Stimulated activated CD8-positive, alpha-beta memory T cell treated with anti-CD3 and anti-CD28 coated beads, Interleukin-2, amount 100 ng/mL, for 48 hours (primary cell): ENCODE data around the gene HOXC10.

Experiments used
- DNase-seq, 2 donors: peaks; one replicate each; pipeline ENCODE4 v3.0.0-alpha.2; 2020; ENCODE audit warnings: low read depth in 2 of 2

Gene HOXC10

DNA sequence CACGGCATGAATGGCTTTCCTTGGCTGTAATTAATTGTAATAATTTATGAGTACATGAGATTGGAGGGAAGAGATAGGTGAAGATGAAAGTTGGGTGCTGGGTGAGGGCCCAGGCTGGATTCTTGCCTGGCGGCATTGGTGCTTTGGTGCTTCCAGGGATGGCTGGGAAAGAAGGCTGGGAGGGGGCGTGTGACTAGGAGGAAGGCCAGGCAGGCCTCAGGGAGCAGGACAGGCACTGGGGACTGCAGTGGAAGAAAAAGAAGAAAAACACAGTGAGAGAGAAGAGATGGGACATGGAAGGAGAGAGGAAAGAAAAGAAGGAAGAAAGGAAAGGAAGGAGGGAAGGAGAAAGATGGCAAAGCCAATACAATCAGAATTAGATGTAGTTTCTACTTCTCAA, 18.7 kb downstream of the HOXC10 start:
- no peak for DNase-seq

DNA sequence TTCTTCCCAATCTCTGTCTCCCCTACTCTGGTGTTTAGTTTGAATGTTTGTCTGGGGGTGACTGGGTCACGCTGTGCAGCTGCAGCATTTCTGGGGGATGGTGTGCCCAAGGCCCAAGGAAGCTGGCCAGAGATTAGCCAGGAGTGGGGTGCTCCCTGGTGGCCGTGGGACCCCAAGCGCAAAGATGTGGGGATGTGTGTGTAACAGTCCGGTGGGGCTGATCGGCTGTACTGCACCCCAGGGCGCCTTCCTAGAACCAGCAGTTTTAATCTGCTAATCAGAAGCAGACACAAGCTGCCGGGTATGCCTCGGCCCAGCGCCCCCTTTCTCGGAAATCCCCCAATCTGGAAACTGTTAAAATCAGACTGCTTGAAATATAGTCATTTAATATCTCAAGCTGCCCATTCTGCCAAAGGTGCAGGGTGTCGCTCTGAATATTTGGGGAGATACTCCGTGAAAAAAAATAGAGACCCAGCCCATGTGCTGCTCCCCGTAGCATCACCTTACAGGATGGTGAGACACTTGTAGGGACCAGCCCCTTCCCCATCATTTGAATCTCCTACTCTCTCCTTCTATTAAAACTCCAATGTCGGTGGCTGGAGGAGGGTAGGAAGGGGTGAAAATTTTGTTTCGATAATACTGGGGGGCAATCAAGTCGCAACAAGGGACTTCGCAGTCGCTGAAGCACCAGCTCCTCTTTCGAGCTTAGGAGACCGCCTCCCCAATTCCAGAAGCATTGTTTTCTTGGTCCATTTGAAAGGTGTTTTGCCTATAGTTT, 19.3 kb downstream of the HOXC10 start:
- DNase-seq, result no peak

DNA sequence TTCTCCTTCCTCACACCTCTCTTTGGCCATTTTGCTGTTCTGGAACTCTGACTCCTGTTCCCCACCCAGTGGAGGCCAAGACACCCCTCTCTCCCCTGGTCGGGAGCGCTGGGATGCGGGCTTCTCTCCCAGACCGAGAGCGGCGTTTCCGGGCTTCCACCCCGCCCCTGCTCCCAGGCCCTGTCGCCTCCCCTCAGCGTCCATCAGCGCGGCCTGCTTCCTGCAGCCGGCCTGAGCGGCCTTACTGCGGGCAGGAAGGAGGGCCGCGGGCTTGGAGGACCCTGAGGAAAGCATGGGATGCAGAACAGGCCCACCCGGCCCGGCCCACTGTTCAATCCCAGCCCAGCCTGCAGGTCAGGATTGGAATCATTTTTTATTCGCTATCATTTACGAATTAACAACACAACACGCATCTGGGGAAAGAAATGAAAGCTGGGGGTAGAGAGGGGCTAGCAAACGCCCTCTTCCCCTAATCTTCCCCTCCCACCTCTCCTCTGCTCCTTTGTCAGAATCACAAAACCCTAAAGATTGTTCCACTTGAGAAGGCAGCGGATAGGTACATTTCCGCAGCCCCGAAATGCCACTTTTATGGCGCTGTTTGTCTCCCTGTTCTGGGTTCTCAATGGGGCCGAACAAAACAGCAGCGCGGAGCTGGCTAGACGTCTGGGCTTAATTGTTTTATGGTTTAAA, 20.0 kb downstream of the HOXC10 start:
- no peak for DNase-seq

DNA sequence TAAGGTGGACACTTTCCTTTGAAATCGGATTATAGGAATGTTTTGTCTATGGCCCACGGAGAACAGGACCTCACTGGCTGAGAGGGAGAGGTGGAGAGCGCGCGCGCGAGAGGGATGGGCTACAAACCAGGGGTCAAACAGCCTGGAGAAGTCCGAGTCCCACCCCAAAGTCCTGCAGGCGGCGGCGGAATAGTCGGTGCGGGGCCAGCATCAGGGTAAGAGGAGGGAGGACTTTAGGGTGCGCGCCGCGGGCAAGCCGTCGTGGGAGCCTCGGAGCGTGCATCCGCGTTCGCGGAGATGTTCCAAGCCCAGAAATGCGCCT, 20.5 kb downstream of the HOXC10 start:
- no peak for DNase-seq

DNA sequence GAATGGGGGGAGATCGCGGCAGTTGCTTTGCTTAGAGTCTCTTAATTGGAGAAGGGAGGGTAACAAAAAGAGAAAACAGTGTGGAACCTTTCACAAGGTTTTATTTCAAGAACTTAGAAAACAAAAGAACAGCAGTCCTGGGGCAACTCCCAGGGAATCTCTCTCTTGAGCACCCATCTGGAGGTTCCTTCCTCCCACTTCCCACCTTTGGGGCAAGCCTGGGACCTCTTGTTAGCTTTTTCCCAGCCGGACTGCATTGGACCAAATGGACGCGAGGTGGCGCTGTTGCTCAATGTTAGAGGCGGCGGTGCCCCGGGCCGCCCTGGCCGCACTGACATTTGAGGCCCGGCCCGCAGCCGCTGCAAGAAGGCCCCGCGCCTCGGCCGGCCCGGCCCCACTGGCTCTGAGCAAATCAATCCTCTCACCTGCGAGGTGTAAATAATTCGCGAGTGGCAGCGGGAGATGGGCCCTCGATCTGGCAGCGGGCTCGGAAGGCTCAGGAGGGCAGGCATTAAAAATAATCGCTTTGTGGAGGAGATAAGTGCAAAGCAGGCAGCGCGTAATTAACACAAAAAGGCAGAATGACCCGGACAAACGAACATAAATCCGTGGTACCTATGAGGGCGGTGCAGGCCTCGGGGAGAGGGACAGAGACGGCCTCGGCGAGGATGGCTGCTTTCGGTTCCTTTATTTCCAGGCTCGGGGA, 21.1 kb downstream of the HOXC10 start:
- peak; percentile 75 to 79 for DNase-seq

DNA sequence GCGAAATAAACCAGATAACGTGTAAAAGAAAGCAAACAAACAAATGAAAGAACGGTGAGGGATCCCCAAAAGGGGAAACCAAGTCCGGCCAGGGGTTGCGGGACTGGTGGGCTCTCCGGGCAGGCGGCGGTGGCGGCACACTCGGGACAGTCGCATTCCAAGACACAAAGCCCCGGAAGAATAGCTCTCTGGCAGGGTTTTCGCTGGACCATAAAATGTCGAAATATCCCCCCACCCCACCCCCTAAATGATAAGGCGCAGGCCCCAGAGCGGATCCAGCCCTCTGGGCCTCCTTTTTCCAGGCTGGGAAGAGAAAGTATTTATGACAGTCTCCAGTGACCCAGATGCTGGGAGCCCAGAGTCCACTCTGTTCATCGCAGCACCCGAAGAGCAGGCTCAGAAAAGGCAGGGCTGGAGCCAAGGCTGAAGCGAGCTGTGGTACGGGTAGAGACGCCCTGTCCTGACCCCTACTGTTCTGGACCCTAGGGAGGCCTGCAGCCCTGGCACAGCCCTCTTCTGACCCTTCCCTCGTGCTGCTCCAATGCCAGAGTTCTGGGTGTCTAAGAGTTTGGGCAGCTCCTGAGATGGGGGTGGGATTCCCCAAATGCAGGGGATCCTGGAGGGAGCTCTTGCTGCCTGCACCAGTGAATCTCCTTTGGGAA, 21.7 kb downstream of the HOXC10 start:
- no peak for DNase-seq

DNA sequence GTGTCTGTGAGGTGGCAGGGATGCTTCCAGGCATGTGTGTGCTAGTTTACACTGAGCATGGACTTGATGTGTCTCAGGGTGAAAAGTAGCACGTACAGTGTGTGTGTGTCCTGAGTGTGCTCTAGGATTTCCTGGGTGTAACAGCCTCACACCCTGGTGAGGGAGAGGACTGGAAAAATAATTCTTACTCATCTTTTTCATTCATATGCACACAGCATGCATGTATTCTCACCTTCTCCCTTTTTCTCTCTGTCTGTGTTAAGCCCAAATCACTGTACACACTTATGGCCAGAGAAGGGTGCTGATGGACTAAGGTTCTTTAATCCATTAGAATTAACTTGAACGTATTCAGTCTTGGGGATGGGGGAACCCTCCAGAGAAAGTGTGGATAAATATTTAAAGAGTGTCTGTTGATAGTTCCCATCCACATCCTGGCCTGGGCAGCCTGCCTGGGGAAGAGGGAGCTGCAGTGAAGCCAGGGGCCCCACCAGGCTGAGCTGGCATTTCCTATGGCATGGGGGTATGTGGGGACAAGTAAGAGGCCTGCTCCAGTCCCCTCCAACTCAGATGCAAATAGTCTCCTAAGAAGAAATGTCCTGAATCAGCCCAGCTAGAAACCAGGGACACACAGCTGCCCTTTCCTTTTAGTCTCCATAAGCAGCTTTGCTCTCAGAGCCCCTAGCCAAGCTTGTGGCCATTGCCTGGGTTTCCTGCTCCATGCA, 22.8 kb downstream of the HOXC10 start:
- no peak for DNase-seq

DNA sequence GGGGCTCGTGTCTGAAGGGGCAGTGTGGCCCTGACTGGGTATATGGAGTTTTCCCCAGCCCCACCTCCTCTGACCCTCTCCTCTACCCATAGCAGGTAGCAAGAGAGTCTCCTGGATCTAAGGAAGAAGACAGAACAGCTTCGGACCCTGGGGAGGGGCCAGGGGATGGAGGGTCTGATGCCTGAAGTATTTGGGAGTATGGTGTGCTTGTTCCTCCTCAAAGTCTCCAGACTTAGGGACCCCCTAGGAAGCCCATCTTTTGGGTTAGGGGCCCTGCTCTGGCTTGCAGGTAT, 23.3 kb downstream of the HOXC10 start:
- no peak for DNase-seq

DNA sequence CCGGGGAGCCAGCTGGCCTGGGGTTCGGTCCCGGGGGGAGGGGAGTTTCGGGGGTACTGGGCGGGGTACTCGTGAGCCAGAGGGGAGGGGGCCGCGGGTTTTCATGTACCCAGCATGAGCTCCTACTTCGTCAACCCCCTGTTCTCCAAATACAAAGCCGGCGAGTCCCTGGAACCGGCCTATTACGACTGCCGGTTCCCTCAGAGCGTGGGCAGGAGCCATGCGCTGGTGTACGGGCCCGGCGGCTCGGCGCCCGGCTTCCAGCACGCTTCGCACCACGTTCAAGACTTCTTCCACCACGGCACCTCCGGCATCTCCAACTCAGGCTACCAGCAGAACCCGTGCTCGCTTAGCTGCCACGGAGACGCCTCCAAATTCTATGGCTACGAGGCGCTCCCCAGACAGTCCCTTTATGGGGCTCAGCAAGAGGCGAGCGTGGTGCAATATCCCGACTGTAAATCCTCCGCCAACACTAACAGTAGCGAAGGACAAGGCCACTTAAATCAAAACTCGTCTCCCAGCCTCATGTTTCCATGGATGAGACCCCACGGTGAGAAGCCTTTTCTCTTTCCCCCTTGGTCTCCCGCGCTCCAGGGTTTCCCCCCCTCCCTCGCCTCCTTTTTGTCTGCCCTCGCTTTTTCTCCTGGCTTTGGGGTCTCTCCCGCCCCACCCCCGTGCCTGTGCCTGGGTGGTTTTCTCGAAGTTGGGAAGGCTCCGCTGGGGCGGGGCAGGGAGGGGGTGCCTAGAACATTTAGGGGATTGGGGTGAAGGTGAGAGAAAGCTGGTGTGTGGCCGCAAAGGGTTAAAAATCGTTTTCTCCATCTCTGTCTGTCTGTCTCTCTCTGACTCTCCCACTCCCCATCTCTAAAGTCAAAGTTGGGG, 24.5 kb downstream of the HOXC10 start:
- DNase-seq, result no peak

DNA sequence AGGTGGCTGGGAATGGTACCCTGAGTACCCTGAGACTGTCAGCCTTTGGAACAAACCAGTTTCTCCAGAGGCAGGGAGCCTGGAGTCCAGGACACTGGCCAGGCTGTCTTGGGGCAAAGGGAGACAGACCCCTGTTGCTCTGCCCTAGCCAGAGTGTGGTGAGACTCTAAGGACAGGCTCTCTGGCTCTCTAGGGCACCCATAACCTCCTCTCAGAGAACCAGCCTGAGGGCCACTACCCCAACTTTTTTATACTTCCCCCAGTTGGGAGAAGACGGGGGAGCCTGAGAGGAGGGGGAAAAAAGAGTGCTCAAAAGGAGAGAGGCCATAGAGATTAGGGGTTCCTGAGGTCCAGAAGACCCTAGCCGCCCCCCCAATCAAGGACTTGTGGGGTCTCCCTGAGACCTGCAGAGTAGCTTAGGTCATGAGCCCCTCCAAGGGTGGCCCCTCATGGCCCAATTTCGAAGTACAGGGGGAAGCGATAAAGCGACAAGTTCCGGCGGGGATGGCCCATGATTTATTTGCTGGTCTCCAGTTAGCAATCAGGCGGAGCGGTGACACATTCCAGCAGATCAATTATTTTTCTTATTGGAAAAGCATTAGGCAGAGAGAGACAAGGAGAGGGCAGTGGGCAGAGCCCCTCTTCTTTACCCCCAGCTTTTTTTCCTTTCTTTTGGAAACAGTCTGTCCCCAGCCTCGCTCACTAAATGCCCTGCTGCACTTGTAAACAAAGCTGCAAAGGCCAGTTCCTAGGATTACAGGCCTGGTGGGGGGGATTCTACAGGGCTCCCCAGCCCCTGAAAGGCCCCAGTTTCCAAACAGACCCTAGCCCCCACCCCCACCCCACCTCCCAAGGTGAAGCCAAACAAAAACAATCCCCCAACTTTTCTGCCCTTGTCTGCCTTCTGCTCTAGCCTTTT, 25.4 kb downstream of the HOXC10 start:
- no peak for DNase-seq

DNA sequence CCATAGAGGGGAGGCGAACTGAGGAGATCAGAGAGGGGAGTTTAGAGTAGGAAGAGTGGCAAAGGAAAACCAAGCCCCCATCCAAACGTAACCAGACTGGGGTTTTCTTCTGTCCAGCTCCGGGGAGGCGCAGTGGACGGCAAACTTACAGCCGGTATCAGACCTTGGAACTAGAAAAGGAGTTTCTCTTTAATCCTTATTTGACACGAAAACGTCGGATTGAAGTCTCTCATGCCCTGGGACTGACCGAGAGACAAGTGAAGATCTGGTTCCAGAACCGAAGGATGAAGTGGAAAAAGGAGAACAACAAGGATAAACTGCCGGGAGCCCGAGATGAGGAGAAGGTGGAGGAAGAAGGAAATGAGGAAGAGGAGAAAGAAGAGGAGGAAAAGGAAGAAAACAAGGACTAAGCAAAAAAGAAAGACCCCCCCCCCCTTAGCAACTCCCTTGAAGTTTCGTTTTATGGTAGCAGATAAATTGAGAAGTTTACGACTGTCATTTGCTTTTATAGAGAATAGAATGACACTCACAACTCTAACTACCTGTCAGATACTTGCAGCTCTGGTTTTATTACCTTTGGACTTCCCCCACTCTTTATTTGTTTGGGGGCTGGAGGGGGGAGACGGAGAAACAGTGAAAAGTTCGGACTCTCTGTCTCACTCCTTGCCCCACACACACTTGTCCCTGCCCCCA, 26.2 kb downstream of the HOXC10 start:
- DNase-seq, result no peak

DNA sequence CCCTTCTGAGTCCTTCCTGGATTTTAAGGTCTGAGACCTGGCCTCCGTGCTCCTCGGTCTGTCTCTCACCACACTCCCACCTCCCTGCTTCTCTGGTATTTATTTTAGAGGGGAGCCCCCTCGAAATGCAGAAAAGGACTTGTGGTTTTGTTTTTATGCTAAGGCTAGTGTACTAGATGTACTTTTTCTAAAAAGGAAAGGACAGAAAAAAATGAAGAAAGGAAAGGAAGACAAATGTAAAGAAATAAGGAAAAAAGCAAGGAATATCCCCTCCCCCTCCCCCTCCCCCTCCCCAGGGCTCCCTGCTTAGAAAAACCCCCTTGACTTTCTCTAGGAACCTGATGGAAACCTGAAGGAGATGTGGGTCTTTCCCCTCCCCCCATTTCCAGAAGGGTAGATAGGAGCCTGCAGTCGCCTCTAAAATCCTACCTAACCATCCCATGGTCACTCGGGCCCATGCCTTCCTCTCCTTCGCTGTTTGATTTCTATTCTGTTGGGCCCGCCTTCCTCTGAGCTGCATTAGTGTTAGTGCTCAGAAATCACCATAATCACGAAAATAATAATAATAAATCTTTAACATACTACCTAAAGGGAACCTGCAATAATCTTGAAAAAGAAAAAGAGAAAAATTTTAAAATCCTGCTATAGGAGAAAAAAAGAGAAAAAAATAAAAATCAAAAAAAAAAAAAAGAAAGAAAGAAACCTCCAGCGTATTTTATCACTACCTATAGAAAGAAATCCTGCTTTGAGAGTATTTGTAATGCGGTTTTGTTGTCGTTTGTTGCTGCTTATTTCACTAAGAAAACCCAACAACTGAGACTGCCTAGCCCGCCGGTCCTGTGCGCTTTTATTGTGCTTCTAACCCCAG, 27.0 kb downstream of the HOXC10 start:
- no peak for DNase-seq

DNA sequence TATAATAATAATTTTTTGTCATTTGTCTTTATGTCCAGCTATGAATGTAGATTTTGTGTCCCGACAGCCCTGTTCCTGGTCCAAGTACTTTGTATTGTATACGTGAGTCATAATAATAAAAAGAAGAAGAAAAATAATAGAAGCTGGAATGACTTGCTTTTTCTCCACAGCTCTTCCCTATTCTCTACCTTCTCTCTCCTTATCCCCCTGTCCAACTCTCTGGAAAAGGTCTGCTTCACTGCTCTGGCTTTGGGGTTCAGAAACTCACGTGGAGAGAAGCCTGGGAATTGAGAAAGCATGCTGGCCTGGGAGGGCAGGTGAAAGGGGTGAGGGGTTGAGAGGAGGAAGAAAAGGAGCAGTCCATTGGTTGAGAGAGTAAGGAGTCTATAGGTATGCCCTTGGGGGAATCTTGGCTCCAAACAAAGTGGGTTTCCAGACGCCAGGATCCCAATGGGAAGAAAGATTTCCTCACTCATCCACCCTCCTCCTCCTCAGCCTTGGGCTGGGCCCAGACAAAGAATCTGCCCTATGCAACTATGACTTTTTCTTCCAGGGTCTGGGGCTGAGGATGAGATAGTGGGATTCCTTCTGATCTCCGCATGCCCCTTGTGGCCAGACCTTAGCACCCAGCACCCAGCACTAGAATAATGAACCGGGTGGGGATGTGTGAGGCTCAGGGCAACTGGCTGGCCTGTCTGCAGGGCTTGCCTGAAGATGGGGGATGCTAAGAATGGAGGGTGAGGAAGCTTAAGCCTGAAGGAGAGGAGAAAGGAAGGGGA, 27.9 kb downstream of the HOXC10 start:
- DNase-seq, result no peak

DNA sequence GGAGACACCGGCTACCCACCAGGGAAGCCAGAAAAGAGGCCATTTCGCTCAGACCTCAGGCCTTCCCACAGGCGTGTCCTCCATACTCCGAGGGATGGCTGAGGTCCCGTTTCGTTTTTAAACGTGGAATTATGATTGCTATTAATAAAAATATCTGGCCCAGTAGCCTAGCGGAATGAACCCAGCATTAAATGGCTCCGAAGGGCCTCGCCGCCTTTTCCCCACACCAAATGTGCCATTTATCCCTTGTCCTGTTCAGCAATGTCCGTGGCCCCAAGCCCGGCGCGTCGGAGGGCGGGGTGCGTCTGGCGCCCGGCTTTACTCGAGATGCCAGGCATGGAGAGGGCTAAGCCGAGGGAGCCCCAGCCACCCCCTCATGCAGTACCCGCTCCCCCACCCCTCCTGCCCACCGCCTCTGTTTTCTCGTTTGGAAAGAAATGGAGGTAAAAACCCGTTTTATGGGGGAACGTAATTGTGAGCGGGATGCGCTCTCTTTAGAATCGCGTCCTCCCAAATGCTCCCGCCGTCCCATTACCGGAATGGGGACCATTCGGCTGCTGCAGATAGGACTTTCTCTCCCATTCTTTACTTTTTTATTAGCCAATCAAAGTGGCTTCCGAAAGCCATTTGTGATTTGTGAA, 29.6 kb downstream of the HOXC10 start:
- DNase-seq, result no peak

DNA sequence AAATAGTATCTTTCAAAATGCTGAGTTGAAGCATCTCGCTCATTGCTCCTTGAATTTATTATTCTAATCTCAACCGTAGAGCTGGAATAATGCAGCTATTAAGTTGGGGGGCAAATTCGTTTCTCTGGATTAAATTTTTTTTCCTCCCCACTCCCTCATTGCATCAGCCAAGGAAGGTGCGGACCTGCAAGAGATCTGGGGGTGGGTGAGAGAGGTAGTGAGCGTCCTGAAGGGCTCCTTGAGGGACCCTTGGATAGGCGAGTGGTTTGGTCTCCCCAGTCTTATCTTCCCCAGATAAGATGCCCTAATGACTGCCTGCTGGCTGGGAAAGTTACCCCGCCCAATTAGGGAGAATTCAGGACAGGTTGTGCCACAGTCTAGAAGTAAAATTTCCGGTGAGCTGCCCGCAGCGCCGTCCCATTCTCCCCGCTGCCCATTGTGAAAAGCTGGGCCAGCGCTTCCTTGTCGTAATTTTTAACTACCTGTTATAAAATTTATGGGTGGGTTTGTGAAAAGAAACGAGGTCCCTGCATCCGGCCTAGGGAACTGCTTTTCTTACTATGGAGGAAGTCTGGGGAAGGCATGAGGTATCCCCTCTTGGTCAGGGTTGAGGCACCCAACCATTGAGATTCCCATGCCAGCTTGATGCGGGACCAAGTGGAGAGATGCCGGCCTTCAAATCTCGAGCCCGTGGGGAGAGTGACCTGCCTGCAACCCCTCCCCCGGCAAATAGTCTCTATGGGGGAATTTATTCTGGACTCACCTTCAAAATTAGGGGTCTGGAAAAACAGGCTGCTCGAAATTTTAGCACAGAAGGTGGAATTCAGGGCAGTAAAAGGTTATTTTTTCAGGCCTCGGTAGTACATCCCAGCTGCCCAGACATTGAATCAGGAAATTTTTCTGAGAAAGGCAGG, 30.3 kb downstream of the HOXC10 start:
- no peak for DNase-seq

DNA sequence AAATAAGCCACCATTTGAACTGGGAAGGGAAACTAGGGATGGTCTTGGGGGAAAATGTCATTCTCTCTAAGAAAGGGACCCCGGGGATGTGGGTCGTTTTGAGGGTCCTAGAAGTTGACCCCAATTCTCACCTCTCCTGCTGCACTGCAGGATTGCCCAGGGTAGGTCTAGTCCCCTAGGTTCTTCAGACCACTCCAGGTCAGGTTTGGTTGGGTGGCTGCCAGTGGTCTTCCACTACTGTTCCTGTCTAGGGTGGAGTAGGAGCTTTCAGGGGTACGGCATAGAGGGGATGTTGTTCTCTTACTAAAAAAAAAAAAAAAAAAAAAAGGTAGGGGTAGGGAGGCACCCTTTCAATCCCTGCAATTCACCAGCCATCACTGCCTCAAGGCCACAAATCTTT, 31.1 kb downstream of the HOXC10 start:
- DNase-seq, result no peak
